H1 (cell line): ENCODE measurements around the gene TXNL4A. TPM values are rescaled to one million over a fixed set of nuclear protein-coding genes. Genes with fewer than 3 reads are reported as not detected.

Source experiments
- CTCF ChIA-PET: fragments of 300-600 bp; sonication (Branson Sonifier 250); formaldehyde crosslinking; loops from one replicate; lab custom pipeline; 2021; ENCODE audit not compliant: partially characterized antibody; lab: Charles Lee
- POLR2A ChIA-PET: fragments of 300-600 bp; sonication (Branson Sonifier 250); formaldehyde crosslinking; loops from one replicate; lab custom pipeline; 2021; ENCODE audit warnings: inconsistent platforms; ENCODE audit not compliant: partially characterized antibody; lab: Charles Lee
- DNase-seq, 2 experiments: peaks; one replicate each; pipeline versions ENCODE4 v3.0.0 to v3.0.0-alpha.2; 2010 to 2022; ENCODE audit warnings: low spot score in 2 of 2, low read depth in 1 of 2, mixed read lengths in 1 of 2
- FAIRE-seq: peaks from 2 replicates; lab custom pipeline; 2011; peaks lifted over from hg19 to GRCh38; lab: Jason Lieb, UNC
- H2AFZ ChIP-seq: 2 replicates; pipeline ENCODE4 v1.8.1; 2012; ENCODE audit warnings: low read length, inconsistent platforms
- H2AK5ac ChIP-seq: 2 replicates; pipeline ENCODE4 v1.6.1; 2013; ENCODE audit warnings: low read depth, low read length
- H2BK120ac ChIP-seq: replicated peaks from 2 replicates; pipeline ENCODE3; 2013; ENCODE audit warnings: low read depth, low read length, inconsistent platforms
- H2BK12ac ChIP-seq: 2 replicates; pipeline ENCODE4 v1.6.1; 2013; ENCODE audit warnings: low read depth, low read length
- H2BK15ac ChIP-seq: 2 replicates; pipeline ENCODE4 v1.6.1; 2013; ENCODE audit warnings: low read length
- H2BK20ac ChIP-seq: 2 replicates; pipeline ENCODE4 v1.6.1; 2013; ENCODE audit warnings: low read length
- H2BK5ac ChIP-seq: 2 replicates; pipeline ENCODE4 v1.6.1; 2013; ENCODE audit warnings: low read depth, low read length
- H3K14ac ChIP-seq: 2 replicates; pipeline ENCODE4 v1.6.1; 2013; ENCODE audit warnings: inconsistent platforms; ENCODE audit not compliant: insufficient read length
- H3K18ac ChIP-seq: 2 replicates; pipeline ENCODE4 v1.6.1; 2013; ENCODE audit warnings: low read length; ENCODE audit errors: extremely low read depth
- H3K23ac ChIP-seq: 2 replicates; pipeline ENCODE4 v1.6.1; 2013; ENCODE audit warnings: inconsistent platforms; ENCODE audit not compliant: insufficient read length
- H3K23me2 ChIP-seq: 2 replicates; pipeline ENCODE4 v1.6.1; 2013; ENCODE audit warnings: low read depth, low read length
- H3K27ac ChIP-seq: 2 replicates; pipeline ENCODE4 v1.6.1; 2011; ENCODE audit warnings: low read depth, low read length, inconsistent platforms
- H3K27me3 ChIP-seq, 4 experiments: replicated peaks in 1 of 4; 1 replicate in 1 of 4; 2 replicates in 3 of 4; pipeline versions ENCODE4 v1.6.1 to v1.8.1; 2011 to 2013; ENCODE audit warnings: low read length in 3 of 4, mild to moderate bottlenecking in 3 of 4, inconsistent platforms in 2 of 4, mixed read lengths in 2 of 4, moderate library complexity in 1 of 4; ENCODE audit not compliant: control insufficient read depth in 3 of 4, insufficient read depth in 3 of 4; ENCODE audit errors: extremely low read depth in 1 of 4
- H3K36me3 ChIP-seq, 4 experiments: 2 replicates each; pipeline versions ENCODE4 v1.6.1 to v1.8.1; 2011 to 2013; ENCODE audit warnings: mild to moderate bottlenecking in 4 of 4, low read length in 3 of 4, moderate library complexity in 2 of 4, control low read depth in 1 of 4, inconsistent platforms in 1 of 4; ENCODE audit not compliant: insufficient read depth in 4 of 4, control insufficient read depth in 2 of 4
- H3K4ac ChIP-seq: replicated peaks from 2 replicates; pipeline ENCODE3; 2013; ENCODE audit warnings: low read length, low read depth, mixed read lengths, inconsistent platforms; ENCODE audit not compliant: insufficient read length
- H3K4me1 ChIP-seq, 4 experiments: replicated peaks in 1 of 4; 1 replicate in 1 of 4; 2 replicates in 3 of 4; pipeline versions ENCODE4 v1.6.1 to v1.8.1; 2011 to 2013; ENCODE audit warnings: low read length in 3 of 4, inconsistent platforms in 2 of 4, mixed read lengths in 1 of 4; ENCODE audit not compliant: insufficient read depth in 4 of 4, control insufficient read depth in 3 of 4
- H3K4me2 ChIP-seq, 2 experiments: 2 replicates each; pipeline versions ENCODE4 v1.6.1 to v1.8.1; 2011 to 2013; ENCODE audit warnings: low read depth in 2 of 2, low read length in 2 of 2, control low read depth in 1 of 2, inconsistent platforms in 1 of 2, mild to moderate bottlenecking in 1 of 2; ENCODE audit not compliant: insufficient read depth in 1 of 2
- H3K4me3 ChIP-seq, 4 experiments: fragments of 200-600, 300-600 bp in 1 of 4; sonication (generic), shearing (Covaris generic), sonication (Bioruptor Twin) in 1 of 4; 2 replicates each; pipeline versions ENCODE4 v1.5.1 to v1.8.1; 2011 to 2016; ENCODE audit warnings: low read length in 4 of 4, low read depth in 3 of 4, control low read depth in 2 of 4, inconsistent platforms in 2 of 4, mild to moderate bottlenecking in 2 of 4, mixed read lengths in 1 of 4, moderate library complexity in 1 of 4; ENCODE audit not compliant: insufficient read depth in 2 of 4; ENCODE audit errors: extremely low read depth in 1 of 4
- H3K56ac ChIP-seq: replicated peaks from 2 replicates; pipeline ENCODE3; 2013; ENCODE audit warnings: low read depth, mild to moderate bottlenecking, mixed read lengths, low read length, inconsistent platforms; ENCODE audit not compliant: insufficient read length
- H3K79me1 ChIP-seq: 2 replicates; pipeline ENCODE4 v1.6.1; 2013; ENCODE audit warnings: low read depth, low read length, control low read depth
- H3K79me2 ChIP-seq, 2 experiments: 2 replicates each; pipeline versions ENCODE4 v1.6.1 to v1.8.1; 2012 to 2013; ENCODE audit warnings: low read length in 2 of 2, mild to moderate bottlenecking in 2 of 2, inconsistent platforms in 1 of 2; ENCODE audit not compliant: insufficient read depth in 2 of 2, control insufficient read depth in 1 of 2
- H3K9ac ChIP-seq, 4 experiments: replicated peaks in 1 of 4; 1 replicate in 1 of 4; 2 replicates in 3 of 4; pipeline versions ENCODE4 v1.6.1 to v1.8.1; 2011 to 2013; ENCODE audit warnings: low read depth in 3 of 4, low read length in 3 of 4, control low read depth in 2 of 4, mild to moderate bottlenecking in 2 of 4, moderate library complexity in 2 of 4, inconsistent platforms in 1 of 4; ENCODE audit errors: extremely low read depth in 1 of 4
- H3K9me3 ChIP-seq, 2 experiments: 2 replicates each; pipeline versions ENCODE4 v1.6.1 to v1.8.1; 2012 to 2013; ENCODE audit warnings: mild to moderate bottlenecking in 2 of 2, moderate library complexity in 2 of 2, control low read depth in 1 of 2, inconsistent platforms in 1 of 2, low read depth in 1 of 2, low read length in 1 of 2, mixed read lengths in 1 of 2; ENCODE audit not compliant: insufficient read depth in 2 of 2
- H4K20me1 ChIP-seq, 2 experiments: replicated peaks in 1 of 2; 2 replicates each; pipeline versions ENCODE3 to v1.8.1; 2011 to 2013; ENCODE audit warnings: inconsistent platforms in 2 of 2, low read length in 2 of 2, mild to moderate bottlenecking in 1 of 2; ENCODE audit not compliant: insufficient read depth in 2 of 2, control insufficient read depth in 1 of 2
- H4K5ac ChIP-seq: 2 replicates; pipeline ENCODE4 v1.6.1; 2013; ENCODE audit warnings: low read length, low read depth, mixed read lengths, inconsistent platforms; ENCODE audit not compliant: insufficient read length
- H4K8ac ChIP-seq: 2 replicates; pipeline ENCODE4 v1.8.0; 2013; ENCODE audit warnings: mild to moderate bottlenecking, moderate library complexity, low read length, inconsistent platforms; ENCODE audit not compliant: insufficient read depth; ENCODE audit errors: extremely low read depth
- H4K91ac ChIP-seq: replicated peaks from 2 replicates; pipeline ENCODE3; 2013; ENCODE audit warnings: low read length, mixed read lengths, inconsistent platforms; ENCODE audit not compliant: insufficient read length
- BACH1 ChIP-seq: IDR thresholded peaks from 2 replicates; pipeline ENCODE4 v1.6.1; 2012; ENCODE audit warnings: low read length, improper control_type of control experiment
- CBX5 ChIP-seq: fragments of 300-800, 300-1000 bp; sonication (generic); IDR thresholded peaks from 2 replicates; pipeline ENCODE4 v1.7.1; 2016; ENCODE audit warnings: antibody characterized with exemption, low read length, low read depth
- FOSL1 ChIP-seq: IDR thresholded peaks from 2 replicates; pipeline ENCODE4 v1.6.1; 2011; ENCODE audit warnings: mild to moderate bottlenecking, low read depth, low read length, moderate library complexity; ENCODE audit not compliant: insufficient read depth
- HDAC2 ChIP-seq, 2 experiments: fragments of 300-600 bp in 1 of 2; sonication (generic) in 1 of 2; IDR thresholded peaks; 2 replicates each; pipeline ENCODE4 v1.6.1; 2011 to 2012; ENCODE audit warnings: low read depth in 2 of 2, low read length in 2 of 2, mild to moderate bottlenecking in 2 of 2, moderate library complexity in 2 of 2, borderline replicate concordance in 1 of 2, inconsistent platforms in 1 of 2
- NRF1 ChIP-seq: IDR thresholded peaks from 2 replicates; pipeline ENCODE4 v1.6.1; 2011; ENCODE audit warnings: mild to moderate bottlenecking, low read depth, low read length, improper control_type of control experiment
- POLR2A ChIP-seq, 2 experiments: IDR thresholded peaks; 1 replicate in 1 of 2; 2 replicates in 1 of 2; pipeline ENCODE4 v1.6.1; 2011; ENCODE audit warnings: low read depth in 2 of 2, low read length in 2 of 2, mild to moderate bottlenecking in 2 of 2; ENCODE audit errors: control extremely low read depth in 1 of 2
- RNF2 ChIP-seq: fragments of 200-900, 300-1000 bp; sonication (generic); IDR thresholded peaks from 2 replicates; pipeline ENCODE4 v1.7.1; 2016; ENCODE audit warnings: borderline replicate concordance, low read depth, mild to moderate bottlenecking, antibody characterized with exemption, low read length; ENCODE audit not compliant: poor library complexity, severe bottlenecking; ENCODE audit errors: missing control alignments
- SIRT6 ChIP-seq: IDR thresholded peaks from one replicate; pipeline ENCODE4 v1.7.1; 2012; ENCODE audit warnings: low read length, inconsistent platforms
- TCF12 ChIP-seq: IDR thresholded peaks from 2 replicates; pipeline ENCODE4 v1.6.1; 2011; ENCODE audit warnings: low read depth, mild to moderate bottlenecking, low read length
- TEAD4 ChIP-seq: IDR thresholded peaks from 2 replicates; pipeline ENCODE4 v1.6.1; 2012; ENCODE audit warnings: low read depth, low read length, inconsistent platforms, mixed read lengths
- YY1 ChIP-seq: IDR thresholded peaks from 2 replicates; pipeline ENCODE4 v1.6.1; 2011; ENCODE audit warnings: low read depth, mild to moderate bottlenecking, low read length
- WGBS, 2 experiments: shearing (Covaris generic) in 1 of 2; methylation state at CpG; one replicate each; pipeline versions ENCODE4 v1.1.6 to v1.1.7; 2013 to 2015; ENCODE audit warnings: low lambda C conversion rate in 2 of 2, mixed read lengths in 2 of 2, inconsistent platforms in 1 of 2, low coverage in 1 of 2, missing lambda C conversion rate in 1 of 2; ENCODE audit not compliant: insufficient replicate concordance in 2 of 2, insufficient coverage in 1 of 2, insufficient read length in 1 of 2; ENCODE audit errors: extremely low coverage in 1 of 2, missing lambda C conversion rate in 1 of 2; 5-methylcytosine and 5-hydroxymethylcytosine counted together
- polyA plus RNA-seq, 7 experiments: library from polyadenylated mRNA; depleted of rRNA in 3 of 7; stranded (reverse) in 5 of 7; unstranded in 2 of 7; fragments of >200 nt in 5 of 7; fragments of 200-250 nt in 2 of 7; gene quantifications; 1 replicate in 5 of 7; 2 replicates in 1 of 7; 4 replicates in 1 of 7; pipeline versions ENCODE4 v1.2.1 to v1.2.3, GENCODE V29; 2011 to 2013; ENCODE audit warnings: missing spikeins in 2 of 7, mixed read lengths in 2 of 7
- total RNA-seq: library from RNA; stranded (reverse); fragmentation: NEBNext Ultra II Directional; extraction: Animal tissue kit (Norgen Biotek cat#: 25700); gene quantifications from 2 replicates; pipeline ENCODE4 v1.2.1, GENCODE V29; 2021

TXNL4A gene
- total and polyA plus RNA-seq, 2 of the 8 experiments (the other 6 are each of a cell fraction or from before 2014, with no cell fraction given), result 169 to 181 TPM

GRCh38 chr18:79923896-79924585 lies 64.3 kb downstream of the TXNL4A start:
- no peak overlapping the region for H2BK120ac ChIP-seq
- H4K8ac ChIP-seq, result no peak overlapping the region
- peaks cover 0 to 5% of the 10 kb centered on the region in 2 experiments for H4K20me1 ChIP-seq
- no peak for FAIRE-seq
- no peak overlapping the region for H2BK20ac ChIP-seq
- H2BK12ac ChIP-seq, result no peak overlapping the region
- no peak overlapping the region for H3K56ac ChIP-seq
- H3K4me2 ChIP-seq, result no peak overlapping the region
- H4K5ac ChIP-seq, result no peak overlapping the region
- H3K27ac ChIP-seq, result no peak overlapping the region
- H3K36me3 ChIP-seq, result no peaks in the 10 kb centered on the region
- no peak overlapping the region for H2BK15ac ChIP-seq
- H2AFZ ChIP-seq, result no peak overlapping the region
- 0 out of 2 replicates have a peak, but pooled peaks cover 2% of the 10 kb centered on the region for H3K23me2 ChIP-seq
- H3K4ac ChIP-seq, result no peak overlapping the region
- CTCF ChIA-PET, result interaction anchor here (1.0 to 1.4 kb wide), 2 partner anchors 9 to 19 kb away, joined by 3 to 4 read pairs; no protein-coding TSS in a partner anchor
- H3K14ac ChIP-seq, result no peak overlapping the region
- H3K4me3 ChIP-seq, result no peak overlapping the region
- peak in 1 of 2 experiments; percentile 24 for DNase-seq
- H3K18ac ChIP-seq, result no peak overlapping the region
- H3K4me1 ChIP-seq, result no peaks in the 10 kb centered on the region; a peak in 2 of 7 replicates
- H2BK5ac ChIP-seq, result no peak overlapping the region
- H3K9ac ChIP-seq, result no peak overlapping the region
- peaks cover 0 to 2% of the 10 kb centered on the region in 2 experiments; a peak in 2 of 4 replicates for H3K9me3 ChIP-seq
- H3K23ac ChIP-seq, result no peak overlapping the region
- H3K27me3 ChIP-seq, result no peaks in the 10 kb centered on the region
- H3K79me2 ChIP-seq, result peaks cover 0 to 3% of the 10 kb centered on the region in 2 experiments; a peak in 2 of 4 replicates
- 91% methylated on average over 26 of the region's 26 CpGs; no CpG with 5 or more reads in 1 of the 2 experiments for WGBS, 2 experiments
- POLR2A ChIA-PET, result no interaction called here
- no peaks in the 10 kb centered on the region; the same call in 1 of the 2 replicates for H3K79me1 ChIP-seq
- H4K91ac ChIP-seq, result no peak overlapping the region
- H2AK5ac ChIP-seq, result no peak overlapping the region
- TF ChIP-seq TCF12 (no peak), HDAC2 (IDR thresholded peaks at IDR 0.05; ENCODE audit: borderline replicate concordance in 1 of 2, low read depth in 2 of 2, low read length in 2 of 2) (no peak), CBX5 (no peak), YY1 (no peak), SIRT6 (no peak), BACH1 (no peak), TEAD4 (no peak), FOSL1 (no peak), NRF1 (no peak), RNF2 (no peak), POLR2A (IDR thresholded peaks at IDR 0.05; ENCODE audit: control extremely low read depth in 1 of 2, low read depth in 2 of 2, low read length in 2 of 2) (no peak)
